Measurements from ENCODE around the gene TOMT. TPM values are rescaled to one million over a fixed set of nuclear protein-coding genes. Genes with fewer than 3 reads are reported as not detected.

Gene TOMT
- total and polyA plus RNA-seq, 9 donors: not detected

- no peak overlapping the region for H3K27ac ChIP-seq
- no peak overlapping the region for H3K4me3 ChIP-seq
- H3K36me3 ChIP-seq: no peaks in the 10 kb centered on the region
- TF ChIP-seq CTCF (IDR thresholded peaks at IDR 0.05) (peak; percentile 57 to 86 (median 72)), POLR2A (IDR thresholded peaks at IDR 0.05) (no peak)
- intact Hi-C loops (cut with DNase I): loop anchor here in 2 of 4 donors (2.0 to 5.0 kb wide), 2 partner anchors 66 to 69 kb away; no protein-coding TSS in a partner anchor
- peak; percentile 64 to 76 (median 70) for DNase-seq
- WGBS, 3 donors: 36 to 47% (median 44%) methylated on average over 4 of the region's 4 CpGs
- H3K4me1 ChIP-seq (ENCODE audit: insufficient read depth): no peaks in the 10 kb centered on the region
- no peaks in the 10 kb centered on the region for H3K9me3 ChIP-seq
- no peaks in the 10 kb centered on the region for H3K27me3 ChIP-seq
These were observed 14.4 kb upstream of the TOMT start for GRCh38 chr11:72091292-72091691.

GRCh38 chr11:72098741-72099140 is 7.0 kb upstream of the TOMT start:
- DNase-seq: no peak
- H3K9me3 ChIP-seq: no peaks in the 10 kb centered on the region
- no peaks in the 10 kb centered on the region for H3K36me3 ChIP-seq
- H3K4me1 ChIP-seq (ENCODE audit: insufficient read depth): peaks cover 4% of the 10 kb centered on the region
- H3K4me3 ChIP-seq: no peak overlapping the region
- no peak overlapping the region for H3K27ac ChIP-seq
- 88 to 91% (median 90%) methylated on average over 3 of the region's 3 CpGs for WGBS, 3 donors
- intact Hi-C loops (cut with DNase I): no loop called here
- no peaks in the 10 kb centered on the region for H3K27me3 ChIP-seq
- no peak for TF ChIP-seq POLR2A (IDR thresholded peaks at IDR 0.05)
- TF ChIP-seq EP300 (IDR thresholded peaks at IDR 0.05): no peak
- TF ChIP-seq CTCF (IDR thresholded peaks at IDR 0.05): no peak

- intact Hi-C loops (cut with DNase I): no loop called here
- TF ChIP-seq POLR2A (IDR thresholded peaks at IDR 0.05): no peak
- TF ChIP-seq EP300 (IDR thresholded peaks at IDR 0.05): no peak
- TF ChIP-seq CTCF (IDR thresholded peaks at IDR 0.05): no peak
- Histone ChIP-seq H3K4me1 (ENCODE audit: insufficient read depth) (peaks cover 4% of the 10 kb centered on the region), H3K27ac (no peak overlapping the region), H3K36me3 (no peaks in the 10 kb centered on the region), H3K9me3 (no peaks in the 10 kb centered on the region), H3K27me3 (no peaks in the 10 kb centered on the region), H3K4me3 (no peak overlapping the region)
- WGBS, 3 donors: 81 to 84% (median 82%) methylated on average over 3 of the region's 3 CpGs
- no peak for DNase-seq
These were observed 5.7 kb upstream of the TOMT start for GRCh38 chr11:72100009-72100408.

GRCh38 chr11:72100462-72100861 is 5.3 kb upstream of the TOMT start:
- no peak overlapping the region for H3K27ac ChIP-seq

More at GRCh38 chr11:72100462-72100861, 5.3 kb upstream of the TOMT start:
- no peaks in the 10 kb centered on the region for H3K36me3 ChIP-seq
- peaks cover 4% of the 10 kb centered on the region for H3K4me1 ChIP-seq (ENCODE audit: insufficient read depth)
- no peaks in the 10 kb centered on the region for H3K27me3 ChIP-seq
- WGBS, 3 donors: 87 to 100% (median 100%) methylated on average over 1 of the region's 1 CpG
- H3K9me3 ChIP-seq: no peaks in the 10 kb centered on the region
- no peak overlapping the region for H3K4me3 ChIP-seq
- intact Hi-C loops (cut with DNase I): no loop called here
- TF ChIP-seq CTCF (IDR thresholded peaks at IDR 0.05): no peak
- no peak for TF ChIP-seq POLR2A (IDR thresholded peaks at IDR 0.05)
- no peak for TF ChIP-seq EP300 (IDR thresholded peaks at IDR 0.05)
- DNase-seq: no peak

All from ovary (tissue), 9 donors.